GM18870 (cell line): ENCODE measurements around the gene PUS1.
"Not testable (repeated sequence)": the region's sequence is repeated elsewhere in the genome, so short reads cannot be mapped to it uniquely, and the experiment has no call there.

Source experiments
- ATAC-seq: cut with Tn5 transposase; IDR thresholded peaks from one replicate; pipeline ENCODE4 v1.9.1; 2021; ENCODE audit warnings: moderate library complexity; ENCODE audit not compliant: unreplicated experiment

PUS1 gene

GRCh38 chr12:131928711-131929580, at the start of gene PUS1:
Gene PUS1, plus strand, starts transcription at chr12:131929276. Its CDS starts 447 bp downstream, at chr12:131929723.
- peak; percentile 49 for ATAC-seq

GRCh38 chr12:131882804-131883520, 46.1 kb upstream of the PUS1 start:
- no peak for ATAC-seq

GRCh38 chr12:131883521-131883900, 45.6 kb upstream of the PUS1 start:
- ATAC-seq: no peak

- not testable (repeated sequence) for ATAC-seq
These were observed 44.0 kb upstream of the PUS1 start for GRCh38 chr12:131885076-131885475.

- no peak for ATAC-seq
These were observed 43.5 kb upstream of the PUS1 start for GRCh38 chr12:131885543-131886057.

- not testable (repeated sequence) for ATAC-seq
These were observed 37.4 kb upstream of the PUS1 start for GRCh38 chr12:131891722-131892121.

- no peak for ATAC-seq
These were observed 36.1 kb upstream of the PUS1 start for GRCh38 chr12:131892711-131893604.

GRCh38 chr12:131893605-131894312, 35.3 kb upstream of the PUS1 start:
- ATAC-seq: no peak

GRCh38 chr12:131894313-131894860, 34.7 kb upstream of the PUS1 start, which contains the start of gene ULK1:
Gene ULK1, plus strand, starts transcription at chr12:131894622. Its CDS starts 380 bp downstream, at chr12:131895002.
- peak; percentile 55 for ATAC-seq

- ATAC-seq: no peak
These were observed 34.0 kb upstream of the PUS1 start for GRCh38 chr12:131894981-131895639.

- peak; percentile 20 for ATAC-seq
These were observed 33.4 kb upstream of the PUS1 start for GRCh38 chr12:131895640-131896079.

- ATAC-seq: peak; percentile 42
These were observed 32.8 kb upstream of the PUS1 start for GRCh38 chr12:131896080-131896810.

- ATAC-seq: no peak
These were observed 32.2 kb upstream of the PUS1 start for GRCh38 chr12:131896811-131897270.

- no peak for ATAC-seq
These were observed 31.8 kb upstream of the PUS1 start for GRCh38 chr12:131897276-131897675.

- ATAC-seq: no peak
These were observed 31.2 kb upstream of the PUS1 start for GRCh38 chr12:131897875-131898274.

- ATAC-seq: no peak
These were observed 28.7 kb upstream of the PUS1 start for GRCh38 chr12:131900397-131900796.

- ATAC-seq: no peak
These were observed 27.4 kb upstream of the PUS1 start for GRCh38 chr12:131901431-131902331.
